Transverse colon (tissue), 4 donors: ENCODE results near the gene NT5DC3. TPM values are rescaled to one million over a fixed set of nuclear protein-coding genes. Genes with fewer than 3 reads are reported as not detected.

Experiments used
- DNase-seq: peaks from one replicate; pipeline ENCODE4 v3.0.0-alpha.2; 2019
- H3K27ac ChIP-seq, 4 donors: fragments of 200-600 bp; sonication (generic); 2 replicates each; pipeline ENCODE4 v1.5.1; 2016 to 2018; ENCODE audit warnings: inconsistent platforms in 4 of 4
- H3K27me3 ChIP-seq: fragments of 200-600 bp; sonication (generic); 2 replicates; pipeline ENCODE4 v1.5.1; 2017; ENCODE audit warnings: inconsistent platforms
- H3K36me3 ChIP-seq, 4 donors: fragments of 200-600 bp; sonication (generic); 2 replicates each; pipeline ENCODE4 v1.5.1; 2017 to 2019; ENCODE audit warnings: inconsistent platforms in 4 of 4
- H3K4me1 ChIP-seq, 4 donors: fragments of 200-600 bp; sonication (generic); 2 replicates each; pipeline ENCODE4 v1.5.1; 2017 to 2020; ENCODE audit warnings: inconsistent platforms in 4 of 4
- H3K4me3 ChIP-seq, 4 donors: fragments of 200-600 bp; sonication (generic); 1 replicate in 1 of 4; 2 replicates in 3 of 4; pipeline versions ENCODE4 v1.5.1 to v1.6.1; 2017 to 2019; ENCODE audit warnings: inconsistent platforms in 4 of 4
- H3K9me3 ChIP-seq, 2 donors: fragments of 200-600 bp; sonication (generic); 2 replicates each; pipeline ENCODE4 v1.5.1; 2017 to 2019; ENCODE audit warnings: inconsistent platforms in 2 of 2
- EP300 ChIP-seq: sonication (generic); formaldehyde crosslinking; IDR thresholded peaks from one replicate; pipeline ENCODE4 v1.6.1; 2017; ENCODE audit warnings: antibody characterized with exemption, low read depth
- POLR2A ChIP-seq: fragments of 450-650 bp; IDR thresholded peaks from one replicate; pipeline ENCODE4 v1.6.1; 2016; ENCODE audit warnings: antibody characterized with exemption, mild to moderate bottlenecking, moderate library complexity
- POLR2AphosphoS5 ChIP-seq, 3 donors: sonication (generic); formaldehyde crosslinking; IDR thresholded peaks; one replicate each; pipeline ENCODE4 v1.6.1; 2016; ENCODE audit warnings: antibody characterized with exemption in 3 of 3
- WGBS, 2 donors: methylation state at CpG; one replicate each; pipeline ENCODE4 v1.1.5; 2018; ENCODE audit warnings: low coverage in 1 of 2; 5-methylcytosine and 5-hydroxymethylcytosine counted together
- in situ Hi-C, 4 donors: fragments of 200-750 bp; cut with MboI; loops; one replicate each; pipeline versions ENCODE4 v1.15.0 to v1.15.1; 2017; ENCODE audit warnings: low sequenced_read_pairs in 3 of 4, low pct_ligation_motif_present in 1 of 4, low pct_unique_long_range_greater_than_20kb in 1 of 4
- intact Hi-C: fragments of 100-400 bp; cut with DNase I; formaldehyde crosslinking; loops from one replicate; pipeline ENCODE4 v1.15.1; 2023; ENCODE audit warnings: low total_unique reads
- total RNA-seq, 4 donors: library from RNA; depleted of rRNA; stranded (reverse); fragments of >200 nt; gene quantifications; one replicate each; pipeline ENCODE4 v1.1.0, GENCODE V29; 2016
- TF ChIP-seq, protein P1 (sequence below), 5 experiments: fragments of 200-600 bp in 3 of 5; fragments of 450-650 bp in 2 of 5; sonication (generic) in 3 of 5; IDR thresholded peaks; 1 replicate in 2 of 5; 2 replicates in 3 of 5; pipeline ENCODE4 v1.5.1; 2016 to 2017; ENCODE audit warnings: antibody characterized with exemption in 5 of 5, inconsistent platforms in 3 of 5, mild to moderate bottlenecking in 2 of 5, moderate library complexity in 1 of 5

Gene NT5DC3
- total RNA-seq, 4 donors from 2014 or later, result 24.3 to 71.4 (median 54.8) TPM

DNA sequence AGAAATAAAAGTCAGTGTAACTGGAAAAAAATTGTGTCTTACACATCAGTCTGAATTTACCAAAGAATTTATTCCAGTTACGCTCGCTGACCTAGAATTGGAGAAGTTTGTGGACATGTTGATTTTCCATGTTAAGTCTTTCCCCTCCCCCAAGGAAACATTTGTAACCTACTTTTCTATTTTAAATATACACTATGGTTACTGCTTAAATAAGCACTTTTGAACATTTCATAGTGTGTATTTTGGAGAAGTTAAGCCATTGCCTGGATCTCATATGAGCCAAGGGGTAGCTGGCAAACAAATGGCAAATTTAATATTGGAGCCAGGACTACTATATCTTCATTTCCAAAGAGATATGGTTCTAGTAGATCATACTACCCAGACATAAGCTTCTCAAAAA, 42.9 kb upstream of the NT5DC3 start:
- TF ChIP-seq EP300 (no peak), POLR2A (no peak), POLR2AphosphoS5 (IDR thresholded peaks at IDR 0.05) (no peak)
- TF ChIP-seq, protein P1, sequence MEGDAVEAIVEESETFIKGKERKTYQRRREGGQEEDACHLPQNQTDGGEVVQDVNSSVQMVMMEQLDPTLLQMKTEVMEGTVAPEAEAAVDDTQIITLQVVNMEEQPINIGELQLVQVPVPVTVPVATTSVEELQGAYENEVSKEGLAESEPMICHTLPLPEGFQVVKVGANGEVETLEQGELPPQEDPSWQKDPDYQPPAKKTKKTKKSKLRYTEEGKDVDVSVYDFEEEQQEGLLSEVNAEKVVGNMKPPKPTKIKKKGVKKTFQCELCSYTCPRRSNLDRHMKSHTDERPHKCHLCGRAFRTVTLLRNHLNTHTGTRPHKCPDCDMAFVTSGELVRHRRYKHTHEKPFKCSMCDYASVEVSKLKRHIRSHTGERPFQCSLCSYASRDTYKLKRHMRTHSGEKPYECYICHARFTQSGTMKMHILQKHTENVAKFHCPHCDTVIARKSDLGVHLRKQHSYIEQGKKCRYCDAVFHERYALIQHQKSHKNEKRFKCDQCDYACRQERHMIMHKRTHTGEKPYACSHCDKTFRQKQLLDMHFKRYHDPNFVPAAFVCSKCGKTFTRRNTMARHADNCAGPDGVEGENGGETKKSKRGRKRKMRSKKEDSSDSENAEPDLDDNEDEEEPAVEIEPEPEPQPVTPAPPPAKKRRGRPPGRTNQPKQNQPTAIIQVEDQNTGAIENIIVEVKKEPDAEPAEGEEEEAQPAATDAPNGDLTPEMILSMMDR (IDR thresholded peaks at IDR 0.05), result no peak
- WGBS, 2 donors, result 79 to 91% methylated on average over 2 of the region's 2 CpGs
- Histone ChIP-seq H3K4me1 (no peaks in the 10 kb centered on the region), H3K4me3 (no peak overlapping the region), H3K9me3 (no peaks in the 10 kb centered on the region), H3K27ac (no peak overlapping the region), H3K27me3 (no peaks in the 10 kb centered on the region), H3K36me3 (no peaks in the 10 kb centered on the region)
- intact Hi-C loops, result no loop called here
- in situ Hi-C loops, result loop anchor here in 2 of 4 donors (5.0 to 10.0 kb wide), 2 partner anchors 221 to 228 kb away; no protein-coding TSS in a partner anchor
- DNase-seq, result no peak

DNA sequence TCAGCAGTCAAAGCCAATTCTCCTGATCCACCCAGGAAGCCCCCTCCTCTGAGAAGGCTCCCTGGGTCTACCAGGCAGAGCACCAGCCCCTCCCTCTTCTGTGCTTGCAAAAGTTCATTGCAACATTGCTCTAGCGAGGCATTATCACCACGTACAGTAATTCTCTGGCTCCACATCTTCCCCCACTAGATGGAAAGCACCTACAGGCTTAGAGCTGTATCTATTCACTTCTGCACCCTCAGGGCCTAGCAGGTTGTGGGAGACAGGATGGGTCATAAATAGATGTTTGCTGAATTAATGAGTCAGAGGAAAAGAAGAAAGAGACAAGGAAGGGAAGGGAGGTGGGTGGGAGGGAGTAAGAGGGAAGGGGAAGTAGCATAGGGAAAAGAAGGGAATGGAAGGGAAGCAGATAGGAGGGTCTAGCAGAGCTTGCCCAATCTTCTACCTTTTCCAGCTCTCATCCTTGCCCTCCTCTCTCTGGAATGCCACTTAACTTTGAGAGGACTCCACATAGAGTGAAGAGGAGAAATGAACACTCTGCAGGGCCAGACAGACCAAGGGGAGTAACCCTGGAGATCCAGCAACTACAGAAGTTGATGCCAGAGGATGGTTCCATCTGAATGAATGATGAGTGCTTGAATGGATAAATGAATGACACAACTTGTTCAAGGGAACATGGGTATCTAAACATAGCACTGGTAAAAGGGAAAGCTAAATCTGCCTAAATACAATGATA, 42.0 kb upstream of the NT5DC3 start:
- Histone ChIP-seq H3K4me1 (no peaks in the 10 kb centered on the region), H3K9me3 (no peaks in the 10 kb centered on the region), H3K27me3 (no peaks in the 10 kb centered on the region), H3K36me3 (no peaks in the 10 kb centered on the region), H3K4me3 (no peak overlapping the region), H3K27ac (no peak overlapping the region)
- in situ Hi-C loops (loop anchor here in 2 of 4 donors (5.0 to 10.0 kb wide), 2 partner anchors 222 to 229 kb away; no protein-coding TSS in a partner anchor), intact Hi-C loops (no loop called here)
- TF ChIP-seq EP300, result no peak
- TF ChIP-seq, protein P1 (IDR thresholded peaks at IDR 0.05), result no peak
- no peak for TF ChIP-seq POLR2A
- no peak for TF ChIP-seq POLR2AphosphoS5 (IDR thresholded peaks at IDR 0.05)
- WGBS, 2 donors, result 64% methylated on average over 2 of the region's 2 CpGs; no CpG with 5 or more reads in 1 of the 2 donors
- DNase-seq, result no peak

DNA sequence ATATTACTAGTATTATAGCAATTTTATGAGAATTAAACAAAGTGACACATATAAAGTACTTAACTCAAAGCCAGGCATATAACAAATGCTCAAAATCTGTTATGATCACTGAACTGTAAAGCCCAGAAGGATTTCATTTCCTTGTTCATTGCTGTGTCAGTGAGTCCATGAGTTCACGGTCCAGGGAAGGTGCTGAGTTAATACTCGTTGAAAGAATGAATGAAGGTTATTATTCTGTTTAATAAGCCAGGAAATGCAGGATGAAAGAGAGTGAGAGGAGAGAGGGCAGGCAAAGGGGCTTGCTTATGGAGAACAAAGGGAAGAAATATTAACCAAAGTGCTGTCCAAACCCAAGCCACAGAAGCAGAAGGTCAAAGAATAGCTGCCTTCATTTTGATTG, 40.2 kb upstream of the NT5DC3 start:
- Histone ChIP-seq H3K27me3 (no peaks in the 10 kb centered on the region), H3K4me1 (no peaks in the 10 kb centered on the region), H3K27ac (no peak overlapping the region), H3K9me3 (no peaks in the 10 kb centered on the region), H3K4me3 (no peak overlapping the region), H3K36me3 (no peaks in the 10 kb centered on the region)
- WGBS, 2 donors, result 39 to 56% methylated on average over 2 of the region's 2 CpGs
- DNase-seq, result no peak
- TF ChIP-seq POLR2AphosphoS5 (IDR thresholded peaks at IDR 0.05) (no peak), EP300 (no peak), POLR2A (no peak)
- TF ChIP-seq, protein P1 (IDR thresholded peaks at IDR 0.05), result no peak
- intact Hi-C loops, result no loop called here
- in situ Hi-C loops, result loop anchor here in 2 of 4 donors (5.0 to 10.0 kb wide), 2 partner anchors 224 to 231 kb away; no protein-coding TSS in a partner anchor

DNA sequence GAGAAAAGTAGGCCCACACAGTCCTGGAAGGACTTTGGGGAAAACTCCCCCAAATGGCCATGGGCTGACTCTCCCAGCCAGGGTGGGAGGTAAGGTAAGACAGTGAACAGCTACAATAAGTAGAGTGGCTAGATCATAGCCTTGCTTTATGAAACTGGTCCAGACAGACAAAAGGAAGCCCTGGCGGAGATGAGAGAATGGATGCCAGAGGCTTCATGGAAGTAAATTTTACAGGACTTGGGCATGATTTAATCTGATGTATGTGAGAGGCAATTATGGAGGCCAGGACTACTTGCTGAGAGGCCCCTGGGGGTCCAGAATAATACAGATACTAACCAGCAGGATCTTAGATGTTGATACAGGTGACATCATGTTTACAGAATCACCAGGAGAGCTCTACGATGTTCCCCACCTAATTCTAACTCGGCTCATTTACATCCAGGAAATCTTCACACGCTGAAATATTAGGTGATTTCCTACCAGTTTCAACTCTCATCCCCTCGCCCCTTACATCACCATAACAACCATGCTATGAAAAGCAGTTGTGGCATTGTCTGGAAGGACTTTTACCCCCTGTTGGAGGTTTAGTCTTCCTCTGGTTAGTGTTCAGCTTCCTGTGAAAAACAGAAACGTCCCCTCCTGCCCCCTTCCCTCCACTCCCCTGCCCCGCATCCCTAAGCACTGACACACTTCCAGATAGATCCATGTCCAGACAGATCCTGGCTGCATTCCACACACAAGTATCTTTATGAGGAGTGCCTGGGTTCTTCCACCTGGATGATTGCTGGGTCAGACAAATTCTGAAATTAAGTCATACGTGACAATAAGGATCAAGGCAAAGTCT, 39.5 kb upstream of the NT5DC3 start:
- H3K27me3 ChIP-seq, result no peaks in the 10 kb centered on the region
- TF ChIP-seq POLR2A, result no peak
- TF ChIP-seq EP300, result no peak
- TF ChIP-seq, protein P1 (IDR thresholded peaks at IDR 0.05), result no peak
- no peak for TF ChIP-seq POLR2AphosphoS5 (IDR thresholded peaks at IDR 0.05)
- no peak overlapping the region for H3K4me3 ChIP-seq
- H3K36me3 ChIP-seq, result no peaks in the 10 kb centered on the region
- H3K4me1 ChIP-seq, result no peaks in the 10 kb centered on the region
- DNase-seq, result no peak
- H3K27ac ChIP-seq, result no peak overlapping the region
- in situ Hi-C loops (loop anchor here in 2 of 4 donors (5.0 to 10.0 kb wide), 2 partner anchors 224 to 232 kb away; no protein-coding TSS in a partner anchor), intact Hi-C loops (no loop called here)
- WGBS, 2 donors, result 34% methylated on average over 8 of the region's 8 CpGs; no CpG with 5 or more reads in 1 of the 2 donors
- H3K9me3 ChIP-seq, result no peaks in the 10 kb centered on the region
